HG03196 (cell line): ENCODE data around the gene EML6.

Experiments
- ATAC-seq: cut with Tn5 transposase; IDR thresholded peaks from one replicate; pipeline ENCODE4 v1.9.1; 2021; ENCODE audit not compliant: unreplicated experiment

The EML6 gene

DNA sequence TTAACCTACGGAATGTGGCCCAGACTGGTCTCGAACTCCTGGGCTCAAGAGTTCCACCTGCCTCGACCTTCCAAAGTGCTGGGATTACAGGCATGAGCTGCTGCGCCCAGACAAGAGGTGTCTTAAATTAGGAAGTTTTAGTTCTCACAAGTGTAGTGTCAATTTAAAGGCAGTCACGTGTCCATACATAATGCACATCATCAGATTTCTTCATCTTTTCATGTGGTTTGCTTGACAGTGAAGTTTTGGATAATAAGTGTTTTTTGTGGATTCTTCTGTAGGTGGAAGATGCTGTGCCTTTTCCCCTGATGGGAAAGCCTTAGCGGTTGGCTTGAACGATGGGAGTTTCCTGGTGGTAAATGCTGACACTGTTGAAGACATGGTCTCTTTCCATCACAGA lies 179.3 kb downstream of the EML6 start:
- ATAC-seq = no peak

DNA sequence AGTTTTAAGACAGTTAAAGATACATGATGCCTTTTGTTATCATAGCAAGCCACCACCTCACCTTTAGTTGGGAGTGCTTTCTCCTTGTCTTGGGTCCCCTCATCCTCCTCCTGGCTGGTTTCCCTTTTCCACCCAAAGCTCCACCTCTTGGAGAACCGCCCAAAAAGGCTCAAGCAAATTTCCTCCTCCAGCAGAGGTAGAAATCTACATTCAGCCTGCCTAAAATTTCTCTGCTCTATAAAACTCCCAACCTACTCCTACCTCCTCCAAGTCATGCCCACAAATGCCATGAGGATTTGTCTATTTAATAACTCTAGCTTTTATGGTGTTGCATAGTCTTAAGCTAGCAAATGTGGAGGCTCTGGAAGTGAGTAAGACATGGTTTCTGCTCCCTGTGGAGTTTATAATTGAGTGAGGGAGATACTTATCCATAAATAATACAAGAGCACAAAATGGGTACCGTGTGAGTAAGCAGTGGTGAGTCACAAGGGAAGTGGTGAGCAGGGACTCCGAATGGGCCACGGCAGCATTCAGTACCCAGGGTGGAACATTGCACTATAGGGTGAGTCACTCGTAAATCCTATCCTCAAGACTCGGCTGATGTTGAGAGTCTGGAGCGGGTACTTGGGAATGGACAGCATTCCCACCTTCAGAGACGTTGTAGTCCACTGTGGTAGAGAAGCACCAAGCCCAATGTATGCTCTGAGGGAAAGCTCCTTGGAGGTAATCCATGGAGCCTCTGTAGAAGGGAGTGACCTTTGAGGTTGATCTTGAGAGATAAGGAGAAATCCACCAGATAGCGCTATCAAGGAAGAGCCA lies 180.5 kb downstream of the EML6 start:
- no peak for ATAC-seq

DNA sequence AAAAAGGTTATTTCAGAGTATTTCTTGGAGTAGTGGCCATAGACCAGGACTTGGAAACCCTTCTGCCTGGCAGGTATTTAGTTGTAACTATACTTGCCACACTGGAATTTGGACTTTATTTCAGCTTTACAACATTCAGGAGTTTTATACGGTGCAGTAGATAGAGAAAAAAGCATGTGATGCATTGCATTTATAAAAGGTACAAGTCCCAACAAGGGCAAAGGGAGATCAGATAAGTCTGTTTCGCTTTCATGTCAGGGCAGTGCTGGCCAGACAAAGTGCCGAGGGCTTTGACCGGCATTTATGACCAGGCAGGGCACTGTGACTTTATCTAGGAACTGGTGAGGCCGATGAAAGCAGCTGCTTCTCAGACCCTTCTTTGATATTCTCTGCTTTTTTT lies 181.4 kb downstream of the EML6 start:
- ATAC-seq = no peak

DNA sequence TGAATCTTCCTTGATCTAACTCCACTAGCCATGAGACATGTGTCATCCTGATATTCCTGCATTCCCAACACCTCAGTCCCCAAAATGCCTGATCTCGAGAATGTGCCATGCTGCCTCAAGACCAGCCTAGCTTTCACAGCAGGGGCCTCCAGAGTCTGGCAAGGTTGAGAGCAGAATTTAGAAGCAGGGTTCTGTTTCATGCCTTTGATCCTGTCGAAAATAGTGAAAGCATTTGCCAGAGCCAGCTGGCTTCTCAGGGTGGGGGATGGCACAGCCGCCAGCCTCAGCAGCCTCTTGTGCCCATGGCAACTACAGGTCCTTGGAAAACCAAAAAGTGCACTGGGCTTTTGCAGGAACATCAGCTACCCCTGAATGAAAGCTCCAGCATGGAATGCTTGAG lies 183.3 kb downstream of the EML6 start:
- ATAC-seq = no peak

DNA sequence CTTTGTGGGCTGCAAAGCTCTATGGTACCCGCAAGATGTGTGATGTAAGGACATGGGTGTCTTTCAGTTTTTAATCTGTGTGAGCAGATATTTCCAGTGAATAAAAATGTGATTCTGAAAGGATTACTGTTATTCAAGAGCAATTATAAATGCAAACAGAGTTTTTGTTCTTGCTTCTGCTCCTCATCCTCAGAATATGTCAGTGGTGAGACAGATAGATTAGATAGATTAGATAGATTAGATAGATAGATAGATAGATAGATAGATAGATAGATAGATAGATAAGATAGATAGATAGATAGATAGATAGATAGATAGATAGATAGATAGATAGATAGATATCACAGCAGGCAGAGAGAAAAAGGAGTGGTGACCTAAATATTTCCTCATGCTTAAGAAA lies 184.2 kb downstream of the EML6 start:
- no peak for ATAC-seq

DNA sequence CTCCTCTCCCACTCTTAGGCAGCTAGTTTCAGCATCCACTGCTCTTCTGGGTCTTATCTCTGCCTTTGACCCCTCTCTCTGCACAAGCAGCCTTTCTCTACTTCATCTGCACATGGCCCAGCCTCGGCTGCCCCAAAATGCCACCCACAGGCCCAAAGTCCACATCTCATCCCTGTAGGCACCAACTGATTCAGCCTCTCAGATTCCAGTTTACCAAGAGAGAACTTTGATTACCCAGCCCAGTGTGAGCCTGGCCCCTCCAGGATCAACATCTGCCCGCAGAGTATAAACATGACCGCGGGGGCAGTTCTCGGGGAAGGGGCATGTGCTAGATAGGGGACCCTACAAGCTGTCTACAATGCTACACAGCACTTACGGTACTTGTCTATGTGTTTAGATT lies 185.1 kb downstream of the EML6 start:
- no peak for ATAC-seq

DNA sequence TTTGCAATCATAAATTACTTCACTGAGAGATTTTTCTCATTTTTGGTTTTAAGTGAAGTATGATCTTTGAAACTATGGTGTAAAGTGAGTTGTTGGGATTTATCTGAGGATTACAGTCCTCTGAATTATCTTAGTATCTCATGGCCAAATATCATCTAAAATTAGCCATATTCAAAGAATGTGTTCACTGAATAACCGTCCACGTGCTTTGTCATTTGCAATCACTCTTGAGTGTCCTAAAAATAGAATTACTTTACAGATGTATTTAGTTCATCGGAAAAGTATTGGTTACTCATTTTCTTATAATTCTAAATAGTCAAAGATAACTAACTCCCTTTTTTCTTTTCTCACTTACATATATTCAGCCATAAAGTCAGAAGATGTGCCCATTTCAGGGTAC lies 185.5 kb downstream of the EML6 start:
- no peak for ATAC-seq

DNA sequence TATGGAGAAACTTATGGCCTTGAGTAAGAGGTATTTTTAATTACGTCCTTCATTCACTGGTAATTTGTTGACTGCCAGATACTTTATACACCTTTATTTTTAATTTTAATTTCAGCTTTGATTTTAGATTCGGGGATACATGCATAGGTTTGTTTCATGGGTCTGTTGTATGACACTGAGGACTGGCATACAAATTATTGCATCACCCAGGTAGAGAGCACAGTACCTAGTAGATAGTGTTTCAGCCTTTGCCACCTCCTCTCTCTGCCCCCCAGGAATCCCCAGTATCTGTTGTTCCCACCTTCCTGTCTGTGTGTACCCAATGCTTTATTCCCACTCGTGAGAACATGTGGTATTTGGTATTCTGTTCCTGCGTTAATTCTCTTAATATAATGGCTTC lies 188.8 kb downstream of the EML6 start:
- ATAC-seq = no peak

DNA sequence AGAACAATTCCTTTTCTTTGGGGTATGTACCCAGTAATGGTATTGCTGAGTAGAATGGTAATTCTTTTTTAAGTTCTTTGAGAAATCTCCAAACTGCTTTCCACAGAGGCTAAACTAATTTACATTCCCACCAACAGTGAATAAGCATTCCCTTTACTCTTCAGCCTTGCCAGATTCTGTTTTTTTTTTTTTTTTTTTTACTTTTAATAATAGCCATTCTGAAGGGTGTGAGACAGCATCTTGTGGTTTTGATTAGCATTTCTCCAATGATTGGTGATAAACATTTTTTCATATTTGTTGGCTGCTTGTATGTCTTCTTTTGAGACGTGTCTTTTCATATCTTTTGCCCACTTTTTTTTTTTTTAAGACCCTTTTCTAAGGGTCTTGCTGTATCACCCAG lies 189.4 kb downstream of the EML6 start:
- no peak for ATAC-seq

DNA sequence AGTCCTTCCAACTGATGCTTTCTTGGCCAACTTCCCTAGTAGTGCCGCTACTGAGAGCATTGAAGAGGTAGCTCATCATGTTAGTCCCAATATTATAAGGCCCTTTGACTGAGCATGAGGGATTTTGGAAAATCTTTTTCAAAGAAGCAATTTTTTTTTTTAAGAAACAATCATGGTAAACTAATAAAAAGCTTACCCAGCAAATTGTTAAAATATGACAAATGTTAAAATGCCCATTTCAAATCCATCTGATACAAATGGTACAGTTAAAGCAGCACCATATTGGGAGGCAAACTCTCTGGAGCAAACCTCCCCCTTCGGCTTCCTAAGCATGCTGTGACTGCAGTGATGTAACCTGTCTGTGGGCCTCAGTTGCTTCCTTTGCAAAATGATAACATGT lies 191.2 kb downstream of the EML6 start:
- no peak for ATAC-seq

DNA sequence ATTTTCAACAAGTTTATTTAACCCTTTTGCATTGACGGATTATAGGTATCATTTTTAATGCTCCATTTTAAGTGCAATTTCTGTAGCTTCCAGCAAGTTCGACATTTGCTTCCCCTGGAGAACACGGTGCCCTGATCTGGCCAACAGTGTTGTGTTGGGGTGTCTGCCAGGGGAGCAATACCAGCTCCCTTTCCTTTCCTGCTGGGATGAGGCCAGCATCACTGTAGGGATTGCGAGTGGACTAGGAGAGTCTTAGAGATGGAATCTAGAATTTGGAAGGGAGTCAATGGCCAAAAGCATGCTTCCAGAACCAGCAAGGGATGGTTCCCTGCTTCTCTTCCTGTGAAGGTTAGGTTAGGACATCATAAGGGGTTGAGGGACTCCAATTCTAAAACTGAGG lies 191.6 kb downstream of the EML6 start:
- no peak for ATAC-seq

DNA sequence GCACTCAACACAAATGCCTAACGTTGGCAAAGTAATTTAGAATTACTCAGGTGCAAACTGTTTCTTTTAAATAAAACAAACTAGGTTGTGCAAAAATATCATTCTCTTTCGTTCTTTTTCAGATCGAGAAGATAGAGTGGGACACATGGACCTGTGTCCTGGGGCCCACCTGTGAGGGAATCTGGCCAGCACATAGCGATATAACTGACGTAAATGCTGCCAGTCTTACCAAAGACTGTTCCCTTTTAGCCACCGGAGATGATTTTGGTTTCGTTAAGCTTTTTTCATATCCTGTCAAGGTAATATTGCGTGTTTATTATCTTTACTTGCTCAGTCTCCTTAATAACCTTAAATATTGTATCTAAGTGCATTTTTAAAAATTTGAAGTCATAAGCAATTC lies 193.2 kb downstream of the EML6 start:
- ATAC-seq = no peak

DNA sequence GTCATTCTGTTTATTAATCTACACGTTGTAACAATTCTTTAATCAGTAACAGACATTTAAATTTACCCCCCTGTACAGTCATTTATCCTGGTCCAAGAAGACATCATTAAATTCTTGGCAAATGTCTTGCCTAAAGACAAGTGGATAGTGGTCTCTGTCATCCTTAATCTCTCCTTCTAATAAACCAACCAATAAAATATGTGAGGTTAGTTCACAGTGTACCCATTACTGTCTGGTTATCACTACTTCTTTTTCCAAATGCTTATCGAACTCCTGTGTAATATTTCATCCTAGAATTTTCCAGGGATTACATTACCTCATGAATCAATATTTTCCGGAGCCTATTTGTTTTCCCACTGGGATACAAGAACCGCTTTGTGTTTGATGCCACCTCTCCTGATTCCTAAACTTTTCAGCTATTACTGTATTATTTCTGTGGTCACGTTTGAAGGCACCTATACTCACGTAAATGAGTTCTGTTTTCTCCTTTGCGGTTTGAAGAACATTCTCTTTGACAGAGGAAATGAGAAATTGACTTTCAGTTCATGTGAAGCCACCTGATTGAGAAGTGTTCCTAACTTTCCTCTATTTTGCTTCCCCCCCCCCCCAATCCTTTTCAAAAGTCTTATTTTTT lies 195.3 kb downstream of the EML6 start:
- no peak for ATAC-seq

DNA sequence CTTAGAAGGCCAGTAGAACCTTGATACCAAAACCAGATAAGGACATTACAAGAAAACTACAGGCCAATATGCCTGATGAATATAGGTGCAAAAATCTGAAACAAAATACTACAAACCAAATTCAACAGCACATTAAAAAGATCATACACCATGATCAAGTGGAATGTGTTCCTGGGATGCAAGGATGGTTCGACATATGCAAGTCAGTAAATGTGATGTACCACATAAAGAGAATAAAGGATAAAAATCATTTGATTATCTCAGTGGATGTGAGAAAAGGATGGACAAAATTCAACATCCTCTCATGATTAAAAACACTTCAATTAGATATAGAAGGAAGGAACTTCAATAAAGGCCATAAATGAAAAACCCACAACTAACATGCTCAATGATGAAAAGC lies 197.2 kb downstream of the EML6 start:
- ATAC-seq = no peak

DNA sequence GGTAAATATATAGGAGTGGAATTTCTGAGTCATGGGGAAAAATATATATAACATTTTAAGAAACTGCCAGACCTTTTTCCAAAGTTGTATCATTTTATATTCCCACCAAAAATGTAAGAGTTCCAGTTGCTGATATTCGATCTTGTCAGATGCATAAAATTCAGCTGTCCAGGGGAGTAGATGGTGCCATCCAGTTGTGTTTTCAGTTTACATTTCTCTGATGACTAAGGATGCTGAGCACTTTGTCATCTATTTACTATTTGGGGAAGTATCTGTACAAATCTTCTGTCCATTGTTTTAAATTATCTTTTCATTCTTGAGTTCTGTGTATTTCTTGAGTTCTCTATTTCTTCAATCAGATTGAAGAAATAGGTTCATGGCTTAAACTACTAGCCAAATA lies 200.7 kb downstream of the EML6 start:
- ATAC-seq = no peak

DNA sequence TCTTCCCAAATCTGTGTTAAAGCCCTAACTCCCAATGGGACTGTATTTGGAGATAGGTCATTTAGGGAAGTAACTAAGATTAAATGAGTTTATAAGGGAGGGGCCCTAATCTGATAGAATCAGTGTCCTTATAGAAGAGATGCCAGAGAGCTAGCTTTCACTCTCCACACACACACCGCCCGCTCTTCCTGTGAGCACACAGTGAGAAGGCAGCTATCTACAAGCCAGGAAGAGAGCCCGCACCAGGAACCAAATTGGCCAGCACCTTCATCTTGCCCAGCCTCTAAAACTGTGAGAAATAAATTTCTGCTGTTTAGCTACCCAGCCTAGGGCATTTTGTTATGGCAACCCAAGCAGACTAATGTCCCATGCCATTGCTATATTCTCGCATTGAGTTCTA lies 201.6 kb downstream of the EML6 start:
- no peak for ATAC-seq

DNA sequence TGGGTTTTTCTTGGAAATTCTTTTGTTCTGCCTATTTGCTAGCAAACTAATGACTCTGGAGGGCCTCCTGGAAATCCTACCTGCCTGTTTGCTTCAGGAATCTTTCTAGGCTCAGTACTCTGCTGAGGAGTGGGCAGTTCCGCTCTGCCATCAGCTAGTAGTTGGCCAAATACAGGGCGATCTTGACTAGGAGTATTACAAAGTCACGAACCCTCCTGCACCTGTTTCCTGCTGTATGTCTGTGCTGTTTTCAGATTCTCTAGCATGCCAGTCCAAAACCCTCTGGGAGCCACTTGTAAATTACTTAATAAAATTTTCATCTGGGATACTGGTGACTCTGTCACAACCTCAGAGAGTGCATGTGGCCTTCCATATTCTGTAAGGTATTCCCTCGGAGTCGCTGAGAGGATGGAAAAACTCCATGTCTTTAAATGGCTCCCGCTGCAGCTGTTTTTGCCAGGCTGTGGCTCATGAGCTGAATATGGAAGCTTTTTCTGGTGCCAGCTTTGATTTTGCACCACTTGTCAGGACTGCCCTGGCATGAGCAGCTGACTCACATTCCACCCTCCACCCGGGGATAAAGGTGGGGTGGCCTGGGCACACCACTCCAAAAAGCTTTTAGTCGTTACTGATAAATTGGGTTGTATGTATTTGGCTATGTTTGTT lies 203.8 kb downstream of the EML6 start:
- ATAC-seq = no peak

DNA sequence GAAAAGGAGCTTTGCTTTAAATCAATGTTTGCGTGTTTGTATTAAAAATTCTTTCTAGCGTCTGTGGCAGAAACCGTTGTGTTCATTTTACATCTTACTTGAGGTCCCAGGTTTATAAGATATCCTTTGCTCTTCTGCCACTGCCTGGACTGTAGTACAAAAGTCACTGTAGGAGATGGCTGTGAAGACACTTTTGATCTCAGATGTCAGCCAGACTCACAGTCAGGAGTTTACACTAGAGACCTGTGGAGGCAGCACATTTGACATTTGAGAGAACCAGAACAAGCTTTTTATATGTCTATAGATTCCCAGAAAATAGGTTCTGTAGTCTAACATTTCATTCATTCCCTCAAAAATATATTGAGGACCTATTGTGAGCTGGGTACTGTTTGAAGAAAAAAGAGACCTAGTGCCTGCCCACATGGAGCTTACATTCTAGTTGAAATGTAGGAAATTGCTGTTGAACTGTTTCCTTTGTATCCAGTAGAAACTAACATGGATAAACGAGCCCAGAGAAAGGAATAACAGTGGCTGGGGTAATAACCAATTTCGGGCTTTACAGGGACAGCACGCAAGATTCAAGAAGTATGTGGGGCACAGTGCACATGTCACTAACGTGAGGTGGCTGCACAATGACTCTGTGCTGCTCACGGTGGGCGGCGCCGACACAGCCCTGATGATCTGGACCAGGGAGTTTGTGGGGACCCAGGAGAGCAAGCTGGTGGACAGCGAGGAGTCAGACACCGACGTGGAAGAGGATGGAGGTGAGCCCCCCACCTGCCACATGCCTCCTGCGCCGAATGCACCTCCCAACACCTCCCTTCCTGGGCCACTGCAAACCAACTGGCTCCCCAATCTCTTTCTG lies 204.5 kb downstream of the EML6 start:
- ATAC-seq = no peak

DNA sequence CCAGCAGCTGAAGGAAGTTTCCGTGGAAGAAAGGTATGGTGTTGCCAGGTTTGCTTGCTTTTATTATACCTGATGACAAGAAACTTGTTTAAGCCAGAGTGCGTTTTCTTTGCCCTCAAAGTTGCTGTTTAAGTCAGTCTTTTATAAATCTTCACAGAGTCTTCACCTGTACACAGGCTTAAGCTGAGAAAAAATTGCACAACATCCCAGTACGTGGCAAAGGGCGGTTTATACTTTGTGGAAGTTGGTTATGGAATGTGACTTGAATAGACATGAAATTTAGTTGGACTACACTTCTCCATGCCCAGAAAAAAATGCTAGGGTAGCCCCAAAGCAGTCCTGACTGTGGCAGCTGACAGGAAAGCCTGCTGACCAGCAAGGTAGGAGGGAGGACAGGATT lies 205.3 kb downstream of the EML6 start:
- ATAC-seq = no peak

DNA sequence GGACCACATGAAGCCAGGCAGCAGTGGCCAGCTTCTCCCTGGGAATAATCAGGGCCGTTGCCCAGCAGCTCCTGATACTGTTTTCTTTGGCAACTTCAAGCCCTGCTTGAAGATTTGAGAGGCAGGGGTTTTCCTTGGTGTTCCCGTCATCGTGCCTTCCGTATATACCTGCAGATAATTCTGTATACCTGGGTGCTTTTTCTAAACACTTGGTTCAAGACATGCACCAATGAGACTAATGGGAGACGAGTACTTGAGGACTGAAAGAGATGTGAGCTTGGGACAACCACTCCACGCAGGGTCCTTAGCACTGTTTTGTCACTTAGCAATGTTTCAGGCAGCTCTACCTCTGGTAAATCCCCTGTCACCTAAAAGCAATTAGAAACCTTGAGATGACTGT lies 208.0 kb downstream of the EML6 start:
- ATAC-seq = no peak

DNA sequence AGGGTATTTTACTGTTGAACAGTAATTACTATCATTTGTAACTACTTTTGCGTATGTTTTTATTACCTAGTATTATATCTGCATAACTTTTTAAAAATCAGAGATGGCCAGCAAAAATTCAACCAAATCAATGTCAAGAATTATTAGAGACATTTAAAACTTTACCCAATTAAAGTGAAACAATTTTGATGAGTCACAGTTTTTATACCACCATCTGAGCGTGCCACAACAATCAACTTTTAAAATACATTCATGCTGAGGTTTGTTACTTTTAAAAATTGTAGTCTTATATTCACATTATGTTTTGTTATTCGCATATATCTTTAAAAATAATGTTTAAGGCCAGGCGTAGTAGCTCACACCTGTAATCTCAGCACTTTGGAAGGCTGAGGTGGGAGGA lies 211.9 kb downstream of the EML6 start:
- no peak for ATAC-seq
